Measurements from ENCODE around the gene PPME1. TPM values are rescaled to one million over a fixed set of nuclear protein-coding genes. Genes with fewer than 3 reads are reported as not detected.

The PPME1 gene
- total RNA-seq, 1 experiment from 2014 or later: 66.2 TPM

DNA sequence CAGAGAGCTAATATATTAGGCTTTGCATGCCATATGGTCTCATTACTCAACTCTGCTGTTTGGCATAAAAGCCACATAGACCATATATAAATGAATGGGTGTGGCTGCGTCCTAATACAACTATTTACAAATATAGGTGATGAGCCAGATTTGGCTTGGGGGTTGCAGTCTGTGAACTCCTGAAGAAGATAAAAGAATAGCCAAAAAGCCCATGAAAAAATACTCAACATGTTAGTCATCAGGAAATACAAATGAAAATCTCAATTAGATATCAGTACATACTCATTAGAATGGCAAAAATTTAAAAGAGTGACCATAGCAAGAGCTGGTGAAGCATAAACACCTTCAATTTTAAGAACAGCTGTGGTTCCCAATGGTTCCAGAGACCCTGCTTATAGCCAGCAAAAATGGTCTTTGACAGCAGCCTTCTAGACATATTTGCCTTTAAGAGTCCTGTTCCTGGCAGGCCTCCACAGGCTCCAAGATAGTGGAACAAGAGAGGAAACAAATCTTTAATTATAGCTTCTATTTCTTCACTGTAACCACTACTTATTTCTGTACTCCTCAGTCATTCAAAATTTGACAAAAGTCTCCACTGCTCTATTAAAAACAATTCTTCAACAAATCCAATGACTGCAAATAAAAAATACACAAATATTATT is 16.3 kb upstream of the PPME1 start:
- TF ChIP-seq EZH2 (IDR thresholded peaks at IDR 0.05; ENCODE audit: low read length, unreplicated experiment) (no peak), EZH2phosphoT487 (IDR thresholded peaks at IDR 0.05; ENCODE audit: borderline replicate concordance, low read length) (no peak)
- TF ChIP-seq, protein P1, sequence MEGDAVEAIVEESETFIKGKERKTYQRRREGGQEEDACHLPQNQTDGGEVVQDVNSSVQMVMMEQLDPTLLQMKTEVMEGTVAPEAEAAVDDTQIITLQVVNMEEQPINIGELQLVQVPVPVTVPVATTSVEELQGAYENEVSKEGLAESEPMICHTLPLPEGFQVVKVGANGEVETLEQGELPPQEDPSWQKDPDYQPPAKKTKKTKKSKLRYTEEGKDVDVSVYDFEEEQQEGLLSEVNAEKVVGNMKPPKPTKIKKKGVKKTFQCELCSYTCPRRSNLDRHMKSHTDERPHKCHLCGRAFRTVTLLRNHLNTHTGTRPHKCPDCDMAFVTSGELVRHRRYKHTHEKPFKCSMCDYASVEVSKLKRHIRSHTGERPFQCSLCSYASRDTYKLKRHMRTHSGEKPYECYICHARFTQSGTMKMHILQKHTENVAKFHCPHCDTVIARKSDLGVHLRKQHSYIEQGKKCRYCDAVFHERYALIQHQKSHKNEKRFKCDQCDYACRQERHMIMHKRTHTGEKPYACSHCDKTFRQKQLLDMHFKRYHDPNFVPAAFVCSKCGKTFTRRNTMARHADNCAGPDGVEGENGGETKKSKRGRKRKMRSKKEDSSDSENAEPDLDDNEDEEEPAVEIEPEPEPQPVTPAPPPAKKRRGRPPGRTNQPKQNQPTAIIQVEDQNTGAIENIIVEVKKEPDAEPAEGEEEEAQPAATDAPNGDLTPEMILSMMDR (conservative IDR thresholded peaks at IDR 0.05; ENCODE audit: low read depth, low read length): no peak
- Histone ChIP-seq H3K4me1 (ENCODE audit: insufficient read depth, low read length) (peaks cover 40% of the 10 kb centered on the region), H3K27me3 (ENCODE audit: low read length) (no peaks in the 10 kb centered on the region), H3K9me2 (replicated peaks; ENCODE audit: low read length) (no peaks in the 10 kb centered on the region), H3F3A (ENCODE audit: low read length, unreplicated experiment) (peaks cover 10% of the 10 kb centered on the region), H3K4me2 (ENCODE audit: low read length) (peak overlapping the region; percentile 61), H2AFZ (ENCODE audit: low read length) (peak overlapping the region; percentile 23), H3K27ac (ENCODE audit: low read length) (peak overlapping the region; percentile 86), H4K20me1 (ENCODE audit: low read length) (no peaks in the 10 kb centered on the region), H3K4me3 (ENCODE audit: low read length) (peak overlapping the region; percentile 15; the same call in 1 of the 2 replicates), H3K9me3 (ENCODE audit: low read length) (peaks cover 11% of the 10 kb centered on the region; the same call in 1 of the 2 replicates), H3K36me3 (ENCODE audit: low read depth, low read length) (peaks cover 25% of the 10 kb centered on the region), H3K9ac (ENCODE audit: low read length) (peak overlapping the region; percentile 42), H3K79me2 (ENCODE audit: low read length) (peaks cover 57% of the 10 kb centered on the region)
- intact Hi-C loops (cut with micrococcal nuclease): loop anchor here (1.0 to 2.0 kb wide), 2 partner anchors 16 kb away; partner anchors contain the start of genes C2CD3 and PPME1
- TSS peak; percentile 85 for BruUV-seq (replicated peaks)
- DNase-seq: peak; percentile 98
- peak; percentile 84 for ATAC-seq
- ChIA-PET POLR2A (ENCODE audit: unreplicated experiment) (interaction anchor here (1.0 kb wide), 1 partner anchor 16 kb away, joined by 3 read pairs; the partner anchor contains the start of genes C2CD3 and PPME1), CTCF (interaction anchor here (1.2 kb wide), 1 partner anchor 16 kb away, joined by 3 read pairs; the partner anchor contains the start of genes C2CD3 and PPME1)

DNA sequence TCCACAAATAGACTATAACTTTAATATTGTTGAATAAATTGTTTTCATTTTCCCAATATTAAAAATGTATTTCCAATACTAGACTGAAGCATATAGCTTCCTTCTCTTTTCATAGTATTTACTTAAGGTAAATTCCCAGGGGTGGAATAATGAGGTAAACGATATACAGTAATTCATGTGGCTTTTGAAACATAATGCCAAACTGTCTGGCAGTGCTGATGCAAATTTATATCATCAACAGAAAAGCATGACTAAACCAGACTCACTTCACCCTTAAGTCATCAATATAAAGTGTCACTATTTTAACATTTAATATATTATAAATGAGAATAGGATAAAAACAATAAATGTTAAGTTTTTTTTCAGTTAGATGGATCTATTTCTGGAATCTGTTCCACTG is 13.9 kb upstream of the PPME1 start:
- intact Hi-C loops (cut with micrococcal nuclease): no loop called here
- no TSS peak for BruUV-seq (replicated peaks)
- ATAC-seq: peak; percentile 57
- peaks cover 47% of the 10 kb centered on the region for H3K4me1 ChIP-seq (ENCODE audit: insufficient read depth, low read length)
- peak overlapping the region; percentile 47 for H3K4me2 ChIP-seq (ENCODE audit: low read length)
- 0 out of 2 replicates have a peak overlapping the region, but pooled peaks have one; percentile 4 for H3K4me3 ChIP-seq (ENCODE audit: low read length)
- H3F3A ChIP-seq (ENCODE audit: low read length, unreplicated experiment): peaks cover 10% of the 10 kb centered on the region
- H2AFZ ChIP-seq (ENCODE audit: low read length): no peak overlapping the region
- H3K9me2 ChIP-seq (replicated peaks; ENCODE audit: low read length): no peaks in the 10 kb centered on the region
- TF ChIP-seq, protein P1 (conservative IDR thresholded peaks at IDR 0.05; ENCODE audit: low read depth, low read length): no peak
- TF ChIP-seq EZH2 (IDR thresholded peaks at IDR 0.05; ENCODE audit: low read length, unreplicated experiment) (no peak), EZH2phosphoT487 (IDR thresholded peaks at IDR 0.05; ENCODE audit: borderline replicate concordance, low read length) (no peak)
- POLR2A ChIA-PET (ENCODE audit: unreplicated experiment): no interaction called here
- H4K20me1 ChIP-seq (ENCODE audit: low read length): no peaks in the 10 kb centered on the region
- peaks cover 11% of the 10 kb centered on the region; the same call in 1 of the 2 replicates for H3K9me3 ChIP-seq (ENCODE audit: low read length)
- peaks cover 54% of the 10 kb centered on the region for H3K79me2 ChIP-seq (ENCODE audit: low read length)
- DNase-seq: peak; percentile 81
- H3K36me3 ChIP-seq (ENCODE audit: low read depth, low read length): peaks cover 29% of the 10 kb centered on the region
- no peaks in the 10 kb centered on the region for H3K27me3 ChIP-seq (ENCODE audit: low read length)
- CTCF ChIA-PET: no interaction called here
- peak overlapping the region; percentile 26 for H3K9ac ChIP-seq (ENCODE audit: low read length)
- peak overlapping the region; percentile 64 for H3K27ac ChIP-seq (ENCODE audit: low read length)

DNA sequence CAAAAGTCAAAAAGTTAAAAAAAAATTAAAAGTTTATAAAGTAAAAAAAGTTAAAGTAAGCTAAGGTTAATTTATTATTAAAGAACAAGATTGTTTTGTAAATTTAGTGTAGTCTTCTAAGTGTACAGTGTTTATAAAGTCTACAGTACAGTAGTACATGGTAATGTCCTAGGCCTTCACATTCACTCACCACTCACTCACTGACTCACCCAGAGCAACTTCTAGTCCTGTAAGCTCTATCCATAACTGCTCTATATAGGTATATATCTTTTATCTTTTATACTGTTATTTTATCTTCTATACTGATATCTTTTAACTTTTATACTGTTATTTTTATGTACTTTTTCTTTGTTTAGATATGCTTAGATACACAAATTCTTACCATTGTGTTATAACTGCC is 11.4 kb upstream of the PPME1 start:
- Histone ChIP-seq H3K36me3 (ENCODE audit: low read depth, low read length) (peaks cover 19% of the 10 kb centered on the region; the same call in 1 of the 2 replicates), H3K27ac (ENCODE audit: low read length) (no peak overlapping the region), H3K9me2 (replicated peaks; ENCODE audit: low read length) (no peaks in the 10 kb centered on the region), H3K9me3 (ENCODE audit: low read length) (no peaks in the 10 kb centered on the region), H3F3A (ENCODE audit: low read length, unreplicated experiment) (no peaks in the 10 kb centered on the region), H3K9ac (ENCODE audit: low read length) (no peak overlapping the region), H3K4me1 (ENCODE audit: insufficient read depth, low read length) (peaks cover 35% of the 10 kb centered on the region), H4K20me1 (ENCODE audit: low read length) (no peaks in the 10 kb centered on the region), H3K4me3 (ENCODE audit: low read length) (no peak overlapping the region), H3K79me2 (ENCODE audit: low read length) (peaks cover 34% of the 10 kb centered on the region), H2AFZ (ENCODE audit: low read length) (no peak overlapping the region), H3K27me3 (ENCODE audit: low read length) (no peaks in the 10 kb centered on the region), H3K4me2 (ENCODE audit: low read length) (no peak overlapping the region)
- ChIA-PET CTCF (no interaction called here), POLR2A (ENCODE audit: unreplicated experiment) (no interaction called here)
- intact Hi-C loops (cut with micrococcal nuclease): no loop called here
- no TSS peak for BruUV-seq (replicated peaks)
- no peak for ATAC-seq
- TF ChIP-seq, protein P1 (conservative IDR thresholded peaks at IDR 0.05; ENCODE audit: low read depth, low read length): no peak
- TF ChIP-seq EZH2 (IDR thresholded peaks at IDR 0.05; ENCODE audit: low read length, unreplicated experiment) (no peak), EZH2phosphoT487 (IDR thresholded peaks at IDR 0.05; ENCODE audit: borderline replicate concordance, low read length) (no peak)
- DNase-seq: no peak

Data from PC-3 (cell line).